Spinal cord (tissue), 10 donors: ENCODE data around the gene CRABP1. TPM values are rescaled to one million over a fixed set of nuclear protein-coding genes. Genes with fewer than 3 reads are reported as not detected.

Source experiments
- DNase-seq, 6 donors: peaks; one replicate each; pipeline versions ENCODE4 v3.0.0 to v3.0.0-alpha.2; 2013 to 2015; ENCODE audit warnings: low spot score in 6 of 6, low read depth in 4 of 6
- H3K27ac ChIP-seq: one replicate; pipeline ENCODE4 v1.5.1; 2013; ENCODE audit warnings: low read depth, low read length, control low read depth
- H3K27me3 ChIP-seq: one replicate; pipeline ENCODE4 v1.6.1; 2013; ENCODE audit warnings: low read length; ENCODE audit not compliant: control insufficient read depth, insufficient read depth
- H3K36me3 ChIP-seq: one replicate; pipeline ENCODE4 v1.6.1; 2013; ENCODE audit warnings: low read length; ENCODE audit not compliant: control insufficient read depth, insufficient read depth
- H3K4me1 ChIP-seq: one replicate; pipeline ENCODE4 v1.6.1; 2013; ENCODE audit warnings: low read length; ENCODE audit not compliant: control insufficient read depth, insufficient read depth
- H3K4me3 ChIP-seq: one replicate; pipeline ENCODE4 v1.5.1; 2013; ENCODE audit warnings: low read depth, low read length, control low read depth
- H3K9me3 ChIP-seq: one replicate; pipeline ENCODE4 v1.6.1; 2013; ENCODE audit warnings: low read length; ENCODE audit not compliant: control insufficient read depth, insufficient read depth
- WGBS: methylation state at CpG from one replicate; pipeline ENCODE4 v1.1.5; 2013; ENCODE audit warnings: missing lambda C conversion rate; ENCODE audit not compliant: insufficient coverage; 5-methylcytosine and 5-hydroxymethylcytosine counted together
- polyA plus RNA-seq, 2 donors: library from polyadenylated mRNA; unstranded; fragments of 120-200 nt; gene quantifications; one replicate each; pipeline ENCODE4 v1.2.1, GENCODE V29; 2013; ENCODE audit not compliant: insufficient read length in 2 of 2
- total RNA-seq, 2 donors: library from RNA; depleted of rRNA in 1 of 2; stranded (reverse); fragments of 120-200 nt in 1 of 2; fragments of >200 nt in 1 of 2; gene quantifications; one replicate each; pipeline versions ENCODE4 v1.2.3 to v1.2.4, GENCODE V29; 2013 to 2014
- donor health status: healthy.

The CRABP1 gene
- total and polyA plus RNA-seq, 4 donors, result 113 to 1,461 (median 433) TPM

- Histone ChIP-seq H3K4me3 (no peak overlapping the region), H3K36me3 (no peaks in the 10 kb centered on the region), H3K9me3 (no peaks in the 10 kb centered on the region), H3K27me3 (peaks cover 7% of the 10 kb centered on the region), H3K27ac (no peak overlapping the region), H3K4me1 (peaks cover 45% of the 10 kb centered on the region)
- DNase-seq, result no peak
- 51% methylated on average over 4 of the region's 7 CpGs for WGBS
Observed at GRCh38 chr15:78323693-78324092, 16.5 kb upstream of the CRABP1 start.

GRCh38 chr15:78324144-78324543, 16.0 kb upstream of the CRABP1 start:
- no peak overlapping the region for H3K27ac ChIP-seq
- 93% methylated on average over 4 of the region's 5 CpGs for WGBS
- no peak overlapping the region for H3K4me3 ChIP-seq
- DNase-seq, result peak in 1 of 6 donors; percentile 52
- peaks cover 43% of the 10 kb centered on the region for H3K4me1 ChIP-seq
- no peaks in the 10 kb centered on the region for H3K9me3 ChIP-seq
- peaks cover 7% of the 10 kb centered on the region for H3K27me3 ChIP-seq
- no peaks in the 10 kb centered on the region for H3K36me3 ChIP-seq

- 61% methylated on average over 4 of the region's 7 CpGs for WGBS
- Histone ChIP-seq H3K9me3 (no peaks in the 10 kb centered on the region), H3K36me3 (no peaks in the 10 kb centered on the region), H3K4me3 (no peak overlapping the region), H3K27me3 (peaks cover 7% of the 10 kb centered on the region), H3K27ac (peak overlapping the region; percentile 25), H3K4me1 (peaks cover 43% of the 10 kb centered on the region)
- peak in 1 of 6 donors; percentile 45 for DNase-seq
Observed at GRCh38 chr15:78325092-78325843, 14.9 kb upstream of the CRABP1 start.

- Histone ChIP-seq H3K9me3 (no peaks in the 10 kb centered on the region), H3K27ac (no peak overlapping the region), H3K4me3 (no peak overlapping the region), H3K4me1 (peaks cover 36% of the 10 kb centered on the region), H3K27me3 (peaks cover 4% of the 10 kb centered on the region), H3K36me3 (no peaks in the 10 kb centered on the region)
- DNase-seq, result no peak
- 73% methylated on average over 1 of the region's 1 CpG for WGBS
Observed at GRCh38 chr15:78327466-78327865, 12.7 kb upstream of the CRABP1 start.

- Histone ChIP-seq H3K4me1 (peaks cover 16% of the 10 kb centered on the region), H3K27me3 (peaks cover 9% of the 10 kb centered on the region)
- WGBS, result 53% methylated on average over 2 of the region's 4 CpGs
Observed at GRCh38 chr15:78329625-78330024, 10.5 kb upstream of the CRABP1 start.

GRCh38 chr15:78334845-78335244, 5.3 kb upstream of the CRABP1 start:
- H3K27ac ChIP-seq, result no peak overlapping the region
- H3K36me3 ChIP-seq, result no peaks in the 10 kb centered on the region
- peaks cover 12% of the 10 kb centered on the region for H3K4me1 ChIP-seq
- WGBS, result 98% methylated on average over 3 of the region's 3 CpGs
- H3K4me3 ChIP-seq, result no peak overlapping the region
- H3K27me3 ChIP-seq, result peaks cover 33% of the 10 kb centered on the region
- no peaks in the 10 kb centered on the region for H3K9me3 ChIP-seq
- DNase-seq, result no peak

More at GRCh38 chr15:78329625-78330024, 10.5 kb upstream of the CRABP1 start:
- H3K4me3 ChIP-seq, result no peak overlapping the region
- no peak overlapping the region for H3K27ac ChIP-seq
- DNase-seq, result no peak
- no peaks in the 10 kb centered on the region for H3K36me3 ChIP-seq
- no peaks in the 10 kb centered on the region for H3K9me3 ChIP-seq

GRCh38 chr15:78335985-78336384, 4.2 kb upstream of the CRABP1 start:
- Histone ChIP-seq H3K27ac (no peak overlapping the region), H3K4me1 (peaks cover 23% of the 10 kb centered on the region), H3K9me3 (no peaks in the 10 kb centered on the region), H3K4me3 (no peak overlapping the region), H3K36me3 (no peaks in the 10 kb centered on the region), H3K27me3 (peaks cover 44% of the 10 kb centered on the region)
- 97% methylated on average over 4 of the region's 4 CpGs for WGBS
- no peak for DNase-seq

- Histone ChIP-seq H3K4me3 (no peak overlapping the region), H3K27me3 (peaks cover 66% of the 10 kb centered on the region), H3K4me1 (peaks cover 26% of the 10 kb centered on the region), H3K9me3 (no peaks in the 10 kb centered on the region), H3K36me3 (no peaks in the 10 kb centered on the region), H3K27ac (no peak overlapping the region)
- DNase-seq, result no peak
- 37% methylated on average over 4 of the region's 7 CpGs for WGBS
Observed at GRCh38 chr15:78338781-78339180, 1.4 kb upstream of the CRABP1 start.

GRCh38 chr15:78339559-78339958, 594 bp upstream of the CRABP1 start:
- peaks cover 26% of the 10 kb centered on the region for H3K4me1 ChIP-seq
- H3K27me3 ChIP-seq, result peaks cover 62% of the 10 kb centered on the region
- no peaks in the 10 kb centered on the region for H3K36me3 ChIP-seq
- peak overlapping the region; percentile 37 for H3K4me3 ChIP-seq
- WGBS, result 20% methylated on average over 12 of the region's 17 CpGs
- H3K9me3 ChIP-seq, result no peaks in the 10 kb centered on the region
- H3K27ac ChIP-seq, result no peak overlapping the region
- no peak for DNase-seq
